ENCODE results near the gene SNRK.

Gene SNRK

GRCh38 chr3:43243590-43244587 lies 42.5 kb upstream of the SNRK start:
- Histone ChIP-seq H3K27me3 (ENCODE audit: insufficient read depth, low read depth) (no peaks in the 10 kb centered on the region), H3K9ac (no peak overlapping the region), H3K4me3 (IDR thresholded peaks at IDR 0.05; ENCODE audit: insufficient read depth, low read depth, low read length) (no peak overlapping the region), H2AFZ (ENCODE audit: low read depth) (no peak overlapping the region), H4K20me1 (ENCODE audit: insufficient read depth) (no peaks in the 10 kb centered on the region), H3K27ac (no peak overlapping the region), H3K36me3 (ENCODE audit: insufficient read depth) (no peaks in the 10 kb centered on the region), H3K4me2 (no peak overlapping the region), H3K4me1 (ENCODE audit: low read depth, poor library complexity, severe bottlenecking) (no peaks in the 10 kb centered on the region), H3K79me2 (ENCODE audit: insufficient read depth, low read depth) (no peaks in the 10 kb centered on the region)
- TF ChIP-seq CTCF (conservative IDR thresholded peaks at IDR 0.05; ENCODE audit: low read depth, low read length), result no peak

DNA sequence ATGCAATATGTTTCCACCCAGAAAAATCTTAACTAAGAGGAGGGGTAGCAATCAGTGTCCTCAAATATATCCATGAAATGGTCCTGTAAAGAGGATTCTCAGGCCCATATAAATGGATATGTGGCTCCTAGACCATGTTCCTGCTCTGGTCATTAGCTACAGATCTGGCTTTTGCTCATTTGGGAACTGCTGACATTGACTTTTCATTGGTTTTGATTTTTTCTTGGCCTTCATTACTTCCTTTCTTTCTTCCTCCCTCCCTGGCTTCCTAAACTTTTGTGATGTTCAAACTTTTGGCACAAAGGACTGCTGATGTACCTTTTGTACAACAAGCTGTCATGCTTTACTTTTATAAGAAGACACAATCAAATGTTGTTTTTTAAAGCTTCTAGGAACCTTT lies 41.6 kb upstream of the SNRK start:
- Histone ChIP-seq H3K36me3 (ENCODE audit: insufficient read depth) (no peaks in the 10 kb centered on the region), H3K9ac (no peak overlapping the region), H3K4me3 (IDR thresholded peaks at IDR 0.05; ENCODE audit: insufficient read depth, low read depth, low read length) (no peak overlapping the region), H2AFZ (ENCODE audit: low read depth) (no peak overlapping the region), H3K27ac (no peak overlapping the region), H3K4me1 (ENCODE audit: low read depth, poor library complexity, severe bottlenecking) (no peaks in the 10 kb centered on the region), H3K27me3 (ENCODE audit: insufficient read depth, low read depth) (no peaks in the 10 kb centered on the region), H3K4me2 (no peak overlapping the region), H3K79me2 (ENCODE audit: insufficient read depth, low read depth) (no peaks in the 10 kb centered on the region), H4K20me1 (ENCODE audit: insufficient read depth) (no peaks in the 10 kb centered on the region)
- no peak for TF ChIP-seq CTCF (conservative IDR thresholded peaks at IDR 0.05; ENCODE audit: low read depth, low read length)

GRCh38 chr3:43246976-43247375 lies 39.4 kb upstream of the SNRK start:
- Histone ChIP-seq H3K9ac (no peak overlapping the region), H4K20me1 (ENCODE audit: insufficient read depth) (no peaks in the 10 kb centered on the region), H3K27me3 (ENCODE audit: insufficient read depth, low read depth) (no peaks in the 10 kb centered on the region), H3K4me2 (no peak overlapping the region), H3K36me3 (ENCODE audit: insufficient read depth) (no peaks in the 10 kb centered on the region), H3K4me1 (ENCODE audit: low read depth, poor library complexity, severe bottlenecking) (no peaks in the 10 kb centered on the region), H2AFZ (ENCODE audit: low read depth) (no peak overlapping the region), H3K4me3 (IDR thresholded peaks at IDR 0.05; ENCODE audit: insufficient read depth, low read depth, low read length) (no peak overlapping the region), H3K79me2 (ENCODE audit: insufficient read depth, low read depth) (no peaks in the 10 kb centered on the region), H3K27ac (no peak overlapping the region)
- no peak for TF ChIP-seq CTCF (conservative IDR thresholded peaks at IDR 0.05; ENCODE audit: low read depth, low read length)

DNA sequence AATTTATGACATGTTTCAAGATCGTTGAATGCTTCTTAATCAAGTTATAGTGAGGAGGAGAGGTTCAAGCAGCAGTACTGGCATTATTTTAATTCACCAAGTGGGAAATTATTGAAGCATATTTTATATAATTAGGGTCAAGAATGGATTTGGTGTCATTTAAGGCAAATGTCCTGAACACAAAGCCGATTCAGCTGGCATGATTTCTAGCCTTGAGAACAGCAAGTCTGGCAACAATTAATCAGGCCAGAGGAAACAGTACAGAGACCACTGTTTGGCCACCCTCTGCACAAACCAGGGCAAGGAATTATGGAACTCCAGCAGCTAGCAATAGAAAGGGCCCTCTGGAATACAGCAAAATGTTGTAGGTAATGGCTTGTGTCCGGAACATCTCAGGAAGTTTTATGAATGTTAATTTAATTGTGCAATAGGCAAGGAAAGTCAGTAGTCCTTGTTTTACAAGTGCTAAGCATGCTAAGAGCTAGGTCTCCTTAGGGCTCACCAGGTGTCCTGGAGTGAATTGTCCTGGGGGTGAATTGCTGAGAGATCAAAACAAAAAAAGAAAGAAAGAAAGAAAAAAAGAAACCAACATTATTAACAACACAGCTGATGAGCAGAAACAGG lies 38.7 kb upstream of the SNRK start:
- no peak overlapping the region for H3K27ac ChIP-seq
- no peak overlapping the region for H3K4me2 ChIP-seq

More for the DNA sequence above, 38.7 kb upstream of the SNRK start:
- Histone ChIP-seq H3K36me3 (ENCODE audit: insufficient read depth) (no peaks in the 10 kb centered on the region), H3K79me2 (ENCODE audit: insufficient read depth, low read depth) (no peaks in the 10 kb centered on the region), H3K27me3 (ENCODE audit: insufficient read depth, low read depth) (no peaks in the 10 kb centered on the region), H3K4me3 (IDR thresholded peaks at IDR 0.05; ENCODE audit: insufficient read depth, low read depth, low read length) (no peak overlapping the region), H3K9ac (no peak overlapping the region), H2AFZ (ENCODE audit: low read depth) (no peak overlapping the region), H3K4me1 (ENCODE audit: low read depth, poor library complexity, severe bottlenecking) (no peaks in the 10 kb centered on the region), H4K20me1 (ENCODE audit: insufficient read depth) (no peaks in the 10 kb centered on the region)
- TF ChIP-seq CTCF (conservative IDR thresholded peaks at IDR 0.05; ENCODE audit: low read depth, low read length), result no peak
